Keratinocyte (primary cell): ENCODE data around the gene ZNF662. TPM values are rescaled to one million over a fixed set of nuclear protein-coding genes. Genes with fewer than 3 reads are reported as not detected.

Experiments used
- DNase-seq: peaks from one replicate; pipeline ENCODE4 v3.0.0-alpha.2; 2011; ENCODE audit warnings: low read depth, missing footprints, low spot score
- FAIRE-seq: peaks from 2 replicates; lab custom pipeline; 2011; peaks lifted over from hg19 to GRCh38; lab: Jason Lieb, UNC
- H2AFZ ChIP-seq: 2 replicates; pipeline ENCODE4 v1.6.0; 2012; ENCODE audit warnings: low read length, control low read depth, inconsistent platforms; ENCODE audit not compliant: control insufficient read depth
- H3K27ac ChIP-seq: 2 replicates; pipeline ENCODE4 v1.5.1; 2011; ENCODE audit warnings: low read length; ENCODE audit not compliant: control insufficient read depth, insufficient read depth
- H3K27me3 ChIP-seq: 3 replicates; pipeline ENCODE4 v1.6.0; 2011; ENCODE audit warnings: low read length; ENCODE audit not compliant: control insufficient read depth, insufficient read depth; ENCODE audit errors: extremely low read depth
- H3K36me3 ChIP-seq, 2 experiments: 2 replicates in 1 of 2; 3 replicates in 1 of 2; pipeline ENCODE4 v1.5.1; 2011; ENCODE audit warnings: low read length in 2 of 2, mild to moderate bottlenecking in 1 of 2; ENCODE audit not compliant: control insufficient read depth in 2 of 2, insufficient read depth in 2 of 2; ENCODE audit errors: extremely low read depth in 1 of 2
- H3K4me1 ChIP-seq: 3 replicates; pipeline ENCODE4 v1.5.1; 2011; ENCODE audit warnings: low read length; ENCODE audit not compliant: control insufficient read depth, insufficient read depth; ENCODE audit errors: extremely low read depth
- H3K4me2 ChIP-seq: 3 replicates; pipeline ENCODE4 v1.6.0; 2011; ENCODE audit warnings: low read depth, low read length; ENCODE audit not compliant: control insufficient read depth, insufficient read depth; ENCODE audit errors: extremely low read depth
- H3K4me3 ChIP-seq, 3 experiments: fragments of 200-600 bp in 1 of 3; sonication (generic) in 1 of 3; 2 replicates in 2 of 3; 3 replicates in 1 of 3; pipeline ENCODE4 v1.5.1; 2011 to 2016; ENCODE audit warnings: low read length in 3 of 3, mild to moderate bottlenecking in 3 of 3, control low read depth in 2 of 3, inconsistent platforms in 1 of 3, low read depth in 1 of 3, mixed read lengths in 1 of 3, mixed run types in 1 of 3, moderate library complexity in 1 of 3; ENCODE audit not compliant: control insufficient read depth in 2 of 3, insufficient read depth in 2 of 3; ENCODE audit errors: extremely low read depth in 1 of 3
- H3K79me2 ChIP-seq: 2 replicates; pipeline ENCODE4 v1.6.0; 2012; ENCODE audit warnings: low read length; ENCODE audit not compliant: control insufficient read depth, insufficient read depth
- H3K9ac ChIP-seq: 3 replicates; pipeline ENCODE4 v1.6.0; 2011; ENCODE audit warnings: low read length; ENCODE audit not compliant: control insufficient read depth, insufficient read depth; ENCODE audit errors: extremely low read depth
- H3K9me1 ChIP-seq: 3 replicates; pipeline ENCODE4 v1.6.0; 2011; ENCODE audit warnings: low read length; ENCODE audit not compliant: control insufficient read depth, insufficient read depth; ENCODE audit errors: extremely low read depth
- H3K9me3 ChIP-seq: 2 replicates; pipeline ENCODE4 v1.5.1; 2012; ENCODE audit warnings: low read depth, low read length; ENCODE audit not compliant: control insufficient read depth
- H4K20me1 ChIP-seq: 3 replicates; pipeline ENCODE4 v1.6.0; 2011; ENCODE audit warnings: low read length; ENCODE audit not compliant: control insufficient read depth, insufficient read depth; ENCODE audit errors: extremely low read depth
- CTCF ChIP-seq, 3 experiments: IDR thresholded peaks in 1 of 3; conservative IDR thresholded peaks in 1 of 3; optimal IDR thresholded peaks in 1 of 3; 2 replicates in 2 of 3; 3 replicates in 1 of 3; pipeline versions ENCODE3 to v1.5.1; 2011; ENCODE audit warnings: low read length in 3 of 3, mild to moderate bottlenecking in 3 of 3, moderate library complexity in 2 of 3, control low read depth in 1 of 3, inconsistent platforms in 1 of 3; ENCODE audit not compliant: insufficient read depth in 2 of 3; ENCODE audit errors: extremely low read depth in 1 of 3
- EZH2 ChIP-seq: IDR thresholded peaks from one replicate; pipeline ENCODE4 v1.6.1; 2012; ENCODE audit warnings: inconsistent platforms, mild to moderate bottlenecking, low read length, moderate library complexity
- dilution Hi-C: fragments of 300-500 bp; cut with MboI; formaldehyde crosslinking; loops from one replicate; pipeline ENCODE4 v1.7.0; 2020; ENCODE audit warnings: low sequenced_read_pairs; ENCODE audit not compliant: extremely low pct_ligation_motif_present
- polyA plus RNA-seq, 5 experiments: library from polyadenylated mRNA; depleted of rRNA in 3 of 5; stranded (reverse) in 3 of 5; stranded (forward) in 1 of 5; unstranded in 1 of 5; fragments of >200 nt; gene quantifications; 1 replicate in 1 of 5; 2 replicates in 3 of 5; 3 replicates in 1 of 5; pipeline versions ENCODE4 v1.2.1 to v1.2.3, GENCODE V29; 2011 to 2012; ENCODE audit warnings: missing spikeins in 2 of 5, low read depth in 1 of 5, low replicate concordance in 1 of 5

The ZNF662 gene
- polyA plus RNA-seq, 1 donor (not counting 4 experiments of a cell fraction or from before 2014, with no cell fraction given): 1.4 TPM

DNA sequence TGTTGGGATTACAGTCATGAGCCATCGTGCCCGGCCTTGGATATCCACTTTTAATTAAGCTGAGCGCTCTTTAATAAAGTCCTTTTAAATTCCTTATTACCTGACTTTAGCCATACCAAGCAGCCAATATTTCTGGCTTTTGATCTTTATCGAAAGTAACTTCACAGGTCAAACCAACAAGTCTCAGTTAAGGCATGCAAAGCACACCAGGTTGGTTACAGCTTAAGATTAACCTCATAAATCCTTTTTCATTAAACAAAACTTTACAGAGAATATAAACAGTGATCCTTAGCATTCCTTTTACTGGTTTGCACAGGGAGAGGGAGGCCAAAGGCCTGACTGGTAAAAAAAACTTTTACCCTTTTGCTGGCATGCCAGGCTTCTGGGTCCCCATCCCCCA, 17.7 kb downstream of the ZNF662 start:
- no peak for DNase-seq
- H3K9ac ChIP-seq: no peak overlapping the region
- no peaks in the 10 kb centered on the region for H3K4me1 ChIP-seq
- H4K20me1 ChIP-seq: no peaks in the 10 kb centered on the region
- H3K36me3 ChIP-seq: no peaks in the 10 kb centered on the region
- no peak for FAIRE-seq
- no peak overlapping the region for H3K27ac ChIP-seq
- H3K27me3 ChIP-seq: no peaks in the 10 kb centered on the region
- no peak overlapping the region for H3K4me2 ChIP-seq
- no peaks in the 10 kb centered on the region for H3K79me2 ChIP-seq
- dilution Hi-C loops: no loop called here
- no peaks in the 10 kb centered on the region for H3K9me1 ChIP-seq
- H2AFZ ChIP-seq: no peak overlapping the region
- no peak overlapping the region for H3K4me3 ChIP-seq
- no peak for TF ChIP-seq EZH2
- no peak for TF ChIP-seq CTCF (optimal IDR thresholded peaks at IDR 0.05 in 1 of 3, IDR thresholded peaks at IDR 0.05 in 1 of 3, conservative IDR thresholded peaks at IDR 0.05 in 1 of 3; ENCODE audit: extremely low read depth in 1 of 3, insufficient read depth in 2 of 3, low read length in 3 of 3)
- no peaks in the 10 kb centered on the region for H3K9me3 ChIP-seq

DNA sequence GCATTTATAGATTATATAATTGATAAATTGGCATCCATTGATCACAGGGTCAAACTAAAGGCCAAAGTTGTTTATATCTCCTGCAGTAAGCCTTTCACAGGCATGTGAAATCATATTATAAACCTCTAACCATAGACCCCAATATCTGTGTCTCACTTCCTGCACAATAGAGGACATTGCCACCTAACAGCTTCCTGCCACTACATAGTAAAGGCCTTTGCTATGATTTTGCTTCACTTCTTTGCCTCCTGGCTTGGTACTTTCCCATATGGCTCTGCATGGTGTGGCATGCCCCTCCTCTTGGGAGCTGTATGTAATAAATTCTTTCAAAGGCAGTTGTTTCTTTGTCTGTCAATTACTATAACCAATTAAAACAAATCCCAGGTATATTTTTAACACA, 20.4 kb downstream of the ZNF662 start:
- H3K4me2 ChIP-seq: no peak overlapping the region
- H3K4me3 ChIP-seq: no peak overlapping the region
- H2AFZ ChIP-seq: no peak overlapping the region
- no peaks in the 10 kb centered on the region for H3K9me1 ChIP-seq
- no peak overlapping the region for H3K27ac ChIP-seq
- DNase-seq: no peak
- no peaks in the 10 kb centered on the region for H3K79me2 ChIP-seq
- no peak overlapping the region for H3K9ac ChIP-seq
- H4K20me1 ChIP-seq: no peaks in the 10 kb centered on the region
- no peaks in the 10 kb centered on the region for H3K36me3 ChIP-seq
- no peak for TF ChIP-seq CTCF (optimal IDR thresholded peaks at IDR 0.05 in 1 of 3, IDR thresholded peaks at IDR 0.05 in 1 of 3, conservative IDR thresholded peaks at IDR 0.05 in 1 of 3; ENCODE audit: extremely low read depth in 1 of 3, insufficient read depth in 2 of 3, low read length in 3 of 3)
- no peak for TF ChIP-seq EZH2
- H3K27me3 ChIP-seq: no peaks in the 10 kb centered on the region
- H3K4me1 ChIP-seq: no peaks in the 10 kb centered on the region
- dilution Hi-C loops: no loop called here
- H3K9me3 ChIP-seq: no peaks in the 10 kb centered on the region
- FAIRE-seq: no peak
